Tibial artery (tissue), 4 donors: ENCODE measurements around the gene HOXD10.
A peak's percentile ranks its signal among the peaks of the same experiment; 100 is the strongest.

Experiments
- DNase-seq, 2 donors: peaks; one replicate each; pipeline ENCODE4 v3.0.0-alpha.2; 2019
- H3K27ac ChIP-seq, 2 donors: fragments of 200-600 bp; sonication (generic) in 1 of 2; 1 replicate in 1 of 2; 2 replicates in 1 of 2; pipeline ENCODE4 v1.5.1; 2018 to 2019; ENCODE audit warnings: mild to moderate bottlenecking in 1 of 2
- H3K27me3 ChIP-seq, 2 donors: fragments of 200-600 bp; sonication (generic) in 1 of 2; one replicate each; pipeline versions ENCODE4 v1.5.1 to v1.6.0; 2016 to 2019
- H3K36me3 ChIP-seq, 3 donors: fragments of 200-600 bp; sonication (generic) in 2 of 3; one replicate each; pipeline ENCODE4 v1.5.1; 2016 to 2019; ENCODE audit warnings: mild to moderate bottlenecking in 2 of 3
- H3K4me1 ChIP-seq, 4 donors: fragments of 200-600 bp; sonication (generic) in 2 of 4; 1 replicate in 3 of 4; 2 replicates in 1 of 4; pipeline ENCODE4 v1.5.1; 2016 to 2019
- H3K4me3 ChIP-seq, 2 donors: fragments of 200-600 bp; sonication (generic) in 1 of 2; 1 replicate in 1 of 2; 2 replicates in 1 of 2; pipeline ENCODE4 v1.5.1; 2018 to 2019; ENCODE audit warnings: mild to moderate bottlenecking in 2 of 2
- H3K9me3 ChIP-seq, 3 donors: fragments of 200-600 bp; sonication (generic) in 1 of 3; one replicate each; pipeline ENCODE4 v1.5.1; 2016 to 2019
- CTCF ChIP-seq, 2 experiments: fragments of 200-600 bp in 1 of 2; fragments of 450-650 bp in 1 of 2; IDR thresholded peaks; one replicate each; pipeline ENCODE4 v1.5.1; 2017 to 2019; ENCODE audit warnings: antibody characterized with exemption in 2 of 2, mild to moderate bottlenecking in 1 of 2, moderate library complexity in 1 of 2
- intact Hi-C: fragments of 100-400 bp; cut with DNase I; formaldehyde crosslinking; loops from one replicate; pipeline ENCODE4 v1.15.0; 2023; ENCODE audit warnings: low total_unique reads

Gene HOXD10

GRCh38 chr2:176122052-176122682 is 5.6 kb downstream of the HOXD10 start:
- H3K27ac ChIP-seq: peak overlapping the region; percentile 14 to 54
- H3K4me1 ChIP-seq: peaks cover 0 to 22% (median 18%) of the 10 kb centered on the region in 4 donors
- peak overlapping the region; percentile 51 to 57 for H3K4me3 ChIP-seq
- H3K36me3 ChIP-seq: no peaks in the 10 kb centered on the region
- H3K27me3 ChIP-seq: peaks cover 12 to 89% of the 10 kb centered on the region in 2 donors
- DNase-seq: no peak
- intact Hi-C loops: no loop called here
- TF ChIP-seq CTCF (IDR thresholded peaks at IDR 0.05): no peak
- H3K9me3 ChIP-seq: no peaks in the 10 kb centered on the region

- no peaks in the 10 kb centered on the region for H3K9me3 ChIP-seq
- H3K36me3 ChIP-seq: no peaks in the 10 kb centered on the region
- TF ChIP-seq CTCF (IDR thresholded peaks at IDR 0.05): no peak
- peaks cover 8 to 85% of the 10 kb centered on the region in 2 donors for H3K27me3 ChIP-seq
- peak in 1 of 2 donors; percentile 76 for DNase-seq
- intact Hi-C loops: no loop called here
- H3K27ac ChIP-seq: peak within 1 kb of the TSS; percentile 41 to 54
- peak within 1 kb of the TSS; percentile 51 to 57 for H3K4me3 ChIP-seq
- peaks cover 0 to 24% (median 19%) of the 10 kb centered on the region in 4 donors for H3K4me1 ChIP-seq
Measured at GRCh38 chr2:176122683-176123410, 6.3 kb downstream of the HOXD10 start, which contains the start of gene HOXD9. Gene HOXD9, plus strand, starts transcription at chr2:176122719. Its CDS starts 50 bp downstream, at chr2:176122769.

GRCh38 chr2:176123411-176124109 is 7.0 kb downstream of the HOXD10 start:
- peaks cover 0 to 29% (median 20%) of the 10 kb centered on the region in 4 donors for H3K4me1 ChIP-seq
- intact Hi-C loops: no loop called here
- no peak for DNase-seq
- TF ChIP-seq CTCF (IDR thresholded peaks at IDR 0.05): no peak
- no peaks in the 10 kb centered on the region for H3K36me3 ChIP-seq
- H3K27me3 ChIP-seq: peaks cover 8 to 85% of the 10 kb centered on the region in 2 donors
- H3K27ac ChIP-seq: peak overlapping the region in 1 of 2 donors; percentile 54
- no peaks in the 10 kb centered on the region for H3K9me3 ChIP-seq
- peak overlapping the region; percentile 51 to 57 for H3K4me3 ChIP-seq

GRCh38 chr2:176124110-176124946 is 7.8 kb downstream of the HOXD10 start:
- no peak overlapping the region for H3K27ac ChIP-seq
- H3K36me3 ChIP-seq: no peaks in the 10 kb centered on the region
- DNase-seq: no peak
- peaks cover 0 to 36% (median 28%) of the 10 kb centered on the region in 4 donors for H3K4me1 ChIP-seq
- intact Hi-C loops: no loop called here
- peak overlapping the region; percentile 51 to 57 for H3K4me3 ChIP-seq
- H3K9me3 ChIP-seq: no peaks in the 10 kb centered on the region
- TF ChIP-seq CTCF (IDR thresholded peaks at IDR 0.05): no peak
- H3K27me3 ChIP-seq: peaks cover 8 to 85% of the 10 kb centered on the region in 2 donors
